ENCODE results near the gene GBGT1. TPM values are rescaled to one million over a fixed set of nuclear protein-coding genes. Genes with fewer than 3 reads are reported as not detected.

Gene GBGT1
- polyA plus RNA-seq, 1 of the 3 experiments (the other 2 are of a cell fraction): 0.51 TPM

DNA sequence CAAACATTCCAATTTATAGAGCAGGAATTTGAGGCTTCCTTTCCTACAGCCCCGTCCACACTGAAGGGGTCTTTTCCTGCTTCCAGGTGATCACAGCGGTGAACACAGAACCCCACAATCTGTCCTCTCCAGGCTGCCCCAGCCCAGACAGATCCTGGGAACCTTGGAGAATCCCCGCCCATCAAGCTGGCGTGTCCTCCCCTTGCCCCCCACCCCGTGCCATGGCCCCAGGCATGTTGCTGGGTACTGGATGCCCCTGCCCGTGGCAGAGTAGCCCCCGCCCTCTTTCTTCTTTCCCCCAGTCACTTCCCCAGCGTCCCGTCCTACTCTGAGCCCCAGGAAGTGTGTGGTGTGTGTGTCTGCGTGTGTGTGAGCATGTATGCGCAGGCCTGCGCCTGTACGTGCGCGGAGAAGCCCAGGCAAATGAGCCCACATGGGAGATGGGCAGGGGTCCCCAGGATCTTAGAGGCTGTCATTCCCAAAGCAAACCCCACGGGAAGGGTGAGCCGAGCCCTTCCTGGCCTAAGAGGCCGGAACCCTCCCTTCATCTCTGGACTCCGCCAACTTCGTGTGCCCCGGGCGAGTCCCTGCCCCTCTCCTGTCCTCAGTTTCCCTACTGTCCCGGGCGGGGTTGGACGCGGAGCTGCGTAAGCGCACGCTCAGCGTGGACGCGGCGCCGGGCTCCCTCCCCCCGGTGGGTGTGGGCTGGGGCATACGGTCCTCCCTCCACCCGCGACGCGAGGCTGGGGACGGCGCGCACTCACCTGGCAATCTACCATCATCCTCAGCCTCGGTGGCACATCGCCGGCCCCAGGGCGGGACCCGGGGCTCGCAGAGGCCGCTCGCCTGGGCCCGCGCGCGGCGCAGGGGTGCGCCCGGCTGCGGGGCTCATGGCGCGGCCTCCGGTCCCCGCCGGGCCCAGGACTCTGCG, 15.2 kb downstream of the GBGT1 start:
- ChIA-PET POLR2A (interaction anchor here (0.7 to 2.3 kb wide), 8 partner anchors 15 to 118 kb away, joined by 3 to 10 read pairs (median 4); partner anchors contain the start of gene GTF3C5), CTCF (interaction anchor here (0.7 to 11.6 kb wide), 23 partner anchors 8 to 157 kb away, joined by 3 to 810 read pairs (median 6); partner anchors contain the start of genes GTF3C5 and RALGDS)
- Histone ChIP-seq H3F3A (replicated peaks; ENCODE audit: insufficient read depth) (peaks cover 9% of the 10 kb centered on the region), H3K9me2 (no peaks in the 10 kb centered on the region), H2AFZ (ENCODE audit: low read depth) (peak overlapping the region; percentile 68), H3K79me2 (ENCODE audit: insufficient read depth) (peaks cover 26% of the 10 kb centered on the region; the same call in 1 of the 2 replicates), H4K20me1 (ENCODE audit: insufficient read depth) (peaks cover 29% of the 10 kb centered on the region), H3K4me1 (ENCODE audit: control insufficient read depth in 1 of 2, insufficient read depth in 2 of 2, low read depth in 1 of 2, low read length in 1 of 2) (peaks cover 0 to 31% of the 10 kb centered on the region in 2 experiments; a peak in 2 of 4 replicates), H3K27me3 (ENCODE audit: insufficient read depth) (no peaks in the 10 kb centered on the region), H3K4me3 (ENCODE audit: low read depth in 2 of 2, low read length in 1 of 2) (peak overlapping the region; percentile 76 to 81), H3K4me2 (peak overlapping the region; percentile 99), H3K9ac (peak overlapping the region; percentile 81), H3K27ac (ENCODE audit: low read depth in 2 of 2, low read length in 1 of 2) (peak overlapping the region; percentile 69 to 80), H3K36me3 (replicated peaks in 1 of 2; ENCODE audit: control insufficient read depth in 1 of 2, insufficient read depth in 2 of 2, low read length in 1 of 2) (peaks cover 0 to 2% of the 10 kb centered on the region in 2 experiments), H3K9me3 (no peaks in the 10 kb centered on the region)
- 0 out of 2 replicates have a peak, but pooled peaks have one; percentile 7 for TF ChIP-seq TAF1 (IDR thresholded peaks at IDR 0.05; ENCODE audit: borderline replicate concordance, low read depth, low read length)
- peak; percentile 17; the same call in 1 of the 2 replicates for TF ChIP-seq MXI1 (IDR thresholded peaks at IDR 0.05; ENCODE audit: low read depth, low read length)
- no peak for TF ChIP-seq RAD21 (IDR thresholded peaks at IDR 0.05; ENCODE audit: low read length)
- peak; percentile 53; the same call in 1 of the 2 replicates for TF ChIP-seq NRF1 (IDR thresholded peaks at IDR 0.05; ENCODE audit: low read depth, low read length)
- 7% methylated on average over 16 of the region's 65 CpGs for WGBS (ENCODE audit: low lambda C conversion rate)
- DNase-seq: peak; percentile 61

DNA sequence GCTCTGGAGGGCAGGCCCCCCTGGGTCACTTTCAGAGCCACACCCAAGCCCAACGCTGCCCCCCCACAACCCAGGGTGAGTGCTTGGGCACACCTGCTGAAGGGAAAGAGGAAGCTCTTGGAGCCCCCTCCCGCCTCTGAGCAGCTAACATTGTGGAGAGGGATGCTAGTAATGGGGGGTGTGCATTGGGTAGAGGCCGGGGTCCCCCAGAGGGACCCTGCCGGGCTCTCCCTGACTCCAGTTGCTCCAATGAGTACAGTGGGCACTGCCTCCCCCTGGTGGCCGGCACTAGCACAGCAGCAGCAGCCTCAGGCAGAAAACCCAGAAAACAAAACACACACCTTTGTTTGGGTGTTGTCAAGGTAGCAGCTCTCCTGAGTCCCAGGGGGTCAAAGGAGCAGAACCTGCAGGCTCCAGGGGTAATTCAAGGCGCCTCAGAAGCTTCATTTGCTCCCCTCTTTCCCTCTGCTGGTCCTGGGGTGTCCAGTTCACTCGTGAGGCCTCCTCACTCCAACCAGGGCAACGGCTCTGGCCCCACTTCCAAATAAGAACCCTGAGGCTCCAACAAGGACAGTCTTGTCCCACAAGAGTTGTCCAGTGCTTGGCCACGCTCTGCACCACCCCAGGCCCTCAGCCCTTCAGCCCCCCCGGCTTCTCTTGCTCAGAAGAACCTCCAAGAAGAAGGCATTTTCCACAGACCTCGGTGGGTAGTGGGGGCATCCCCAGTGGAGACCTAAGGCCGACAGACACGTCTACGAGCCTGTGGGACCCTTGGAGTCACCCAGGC, 16.1 kb downstream of the GBGT1 start:
- POLR2A ChIA-PET: interaction anchor here (0.7 to 2.3 kb wide), 5 partner anchors 25 to 125 kb away, joined by 3 to 5 read pairs (median 4); no protein-coding TSS in a partner anchor
- TF ChIP-seq CTCF (IDR thresholded peaks at IDR 0.05) (peak; percentile 96), RAD21 (IDR thresholded peaks at IDR 0.05; ENCODE audit: low read length) (peak; percentile 81), YY1 (IDR thresholded peaks at IDR 0.05; ENCODE audit: low read depth) (no peak), SIN3A (IDR thresholded peaks at IDR 0.05; ENCODE audit: borderline replicate concordance, low read depth, low read length) (peak; percentile 30; the same call in 1 of the 2 replicates), SMC3 (IDR thresholded peaks at IDR 0.05; ENCODE audit: low read depth, low read length) (peak; percentile 76), JUND (IDR thresholded peaks at IDR 0.05) (no peak), RXRA (IDR thresholded peaks at IDR 0.05; ENCODE audit: borderline replicate concordance, low read depth) (no peak), ZBTB33 (IDR thresholded peaks at IDR 0.05; ENCODE audit: borderline replicate concordance, low read depth) (no peak), TEAD4 (IDR thresholded peaks at IDR 0.05; ENCODE audit: borderline replicate concordance, insufficient read depth) (no peak), NFIC (IDR thresholded peaks at IDR 0.05; ENCODE audit: borderline replicate concordance) (no peak), FOSL2 (IDR thresholded peaks at IDR 0.05; ENCODE audit: borderline replicate concordance, low read depth) (no peak), MXI1 (IDR thresholded peaks at IDR 0.05; ENCODE audit: low read depth, low read length) (no peak)

More for the DNA sequence above, 16.1 kb downstream of the GBGT1 start:
- CTCF ChIA-PET: interaction anchor here (0.7 to 11.6 kb wide), 25 partner anchors 9 to 176 kb away, joined by 3 to 810 read pairs (median 6); partner anchors contain the start of genes CEL, GBGT1, GTF3C5 and RALGDS
- Histone ChIP-seq H3K27ac (ENCODE audit: low read depth in 2 of 2, low read length in 1 of 2) (peak overlapping the region; percentile 69 to 80), H3K9me2 (no peaks in the 10 kb centered on the region), H4K20me1 (ENCODE audit: insufficient read depth) (peaks cover 38% of the 10 kb centered on the region), H3K9me3 (no peaks in the 10 kb centered on the region), H3K9ac (peak overlapping the region; percentile 81), H3K4me3 (ENCODE audit: low read depth in 2 of 2, low read length in 1 of 2) (peak overlapping the region; percentile 76 to 81), H3K4me2 (peak overlapping the region; percentile 99), H2AFZ (ENCODE audit: low read depth) (0 out of 2 replicates have a peak overlapping the region, but pooled peaks have one; percentile 68), H3K36me3 (replicated peaks in 1 of 2; ENCODE audit: control insufficient read depth in 1 of 2, insufficient read depth in 2 of 2, low read length in 1 of 2) (peaks cover 0 to 2% of the 10 kb centered on the region in 2 experiments), H3K27me3 (ENCODE audit: insufficient read depth) (no peaks in the 10 kb centered on the region), H3F3A (replicated peaks; ENCODE audit: insufficient read depth) (peaks cover 9% of the 10 kb centered on the region), H3K4me1 (ENCODE audit: control insufficient read depth in 1 of 2, insufficient read depth in 2 of 2, low read depth in 1 of 2, low read length in 1 of 2) (peaks cover 0 to 38% of the 10 kb centered on the region in 2 experiments; a peak in 2 of 4 replicates), H3K79me2 (ENCODE audit: insufficient read depth) (peaks cover 34% of the 10 kb centered on the region; the same call in 1 of the 2 replicates)
- peak; percentile 79 for DNase-seq
- 28% methylated on average over 11 of the region's 14 CpGs for WGBS (ENCODE audit: low lambda C conversion rate)
